ENCODE data around the gene PNCK.

Gene PNCK

DNA sequence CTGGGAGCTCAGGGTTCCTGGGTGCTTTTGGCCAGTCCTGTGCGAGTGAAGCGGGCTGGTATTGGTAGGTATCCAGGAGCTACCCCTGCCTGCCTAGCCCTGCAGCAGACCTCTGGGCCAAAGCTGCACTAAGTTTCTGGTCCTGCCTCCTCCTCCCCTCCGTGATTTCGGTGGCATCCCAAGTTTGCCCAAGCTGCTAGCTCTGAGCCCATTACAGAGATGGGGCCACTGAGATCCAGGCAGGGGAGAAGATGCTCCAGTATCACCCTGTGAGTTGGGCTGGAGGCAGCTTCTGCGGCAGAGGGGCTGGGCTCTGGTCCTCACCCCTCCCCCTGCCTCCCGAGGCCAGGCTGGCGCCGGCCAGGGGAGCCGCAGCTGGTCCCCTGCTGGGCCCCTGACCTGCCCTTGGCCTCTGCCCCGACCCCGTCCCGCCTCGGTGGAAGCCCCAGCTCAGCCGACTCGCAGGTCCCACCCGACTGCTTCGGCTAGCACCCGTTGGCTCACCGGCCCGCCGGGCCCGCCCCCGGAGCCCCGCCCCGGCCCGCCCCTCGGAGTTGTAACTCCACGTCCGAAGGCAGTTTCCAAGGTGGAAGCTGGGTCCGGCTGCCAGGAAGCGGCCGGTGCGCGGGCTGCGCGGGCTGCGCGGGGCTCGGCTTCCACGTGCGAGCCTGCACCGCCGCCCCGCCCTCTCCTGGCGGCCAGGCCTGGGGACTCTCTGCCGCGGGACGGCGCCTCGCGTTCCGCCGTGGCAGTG lies 26.8 kb downstream of the PNCK start, which contains the start of gene DUSP9:
Gene DUSP9, plus strand, starts transcription at position 584 of the 754 bp plus-strand sequence. CDS start 751 bp downstream, outside the sequence.
- H3K4me3 ChIP-seq (ENCODE audit: low read length), result no peak within 1 kb of the TSS
- DNase-seq (ENCODE audit: low read depth, low spot score), result no peak

DNA sequence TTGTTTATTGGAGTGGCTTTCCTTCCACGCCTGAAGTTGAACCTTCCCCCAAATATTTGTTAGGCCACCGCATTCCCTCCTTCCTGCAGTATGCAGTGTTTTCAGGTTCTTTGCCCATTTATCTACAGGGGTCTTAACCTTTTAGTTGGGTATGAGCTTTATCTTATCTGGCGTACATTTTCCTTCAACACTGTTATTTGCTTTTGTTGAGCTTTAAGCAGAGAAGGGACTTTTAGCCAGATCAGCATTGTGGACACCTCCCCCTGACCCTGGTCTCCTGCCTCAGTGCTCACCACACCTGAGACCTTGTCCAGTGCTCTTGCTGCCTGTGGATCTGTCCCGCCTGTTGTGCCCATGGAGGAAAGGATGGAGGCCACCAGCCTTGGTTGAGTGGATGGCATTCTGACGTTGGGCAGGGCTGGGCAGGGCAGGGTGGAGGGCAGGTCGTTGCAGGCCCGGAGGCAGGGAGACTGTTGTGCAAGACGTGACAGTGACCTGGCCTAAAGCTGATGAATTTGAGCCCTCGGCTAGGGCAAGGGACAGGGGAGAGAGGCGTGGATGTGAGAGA lies 27.6 kb downstream of the PNCK start:
- H3K4me3 ChIP-seq (ENCODE audit: low read length), result no peak overlapping the region

DNA sequence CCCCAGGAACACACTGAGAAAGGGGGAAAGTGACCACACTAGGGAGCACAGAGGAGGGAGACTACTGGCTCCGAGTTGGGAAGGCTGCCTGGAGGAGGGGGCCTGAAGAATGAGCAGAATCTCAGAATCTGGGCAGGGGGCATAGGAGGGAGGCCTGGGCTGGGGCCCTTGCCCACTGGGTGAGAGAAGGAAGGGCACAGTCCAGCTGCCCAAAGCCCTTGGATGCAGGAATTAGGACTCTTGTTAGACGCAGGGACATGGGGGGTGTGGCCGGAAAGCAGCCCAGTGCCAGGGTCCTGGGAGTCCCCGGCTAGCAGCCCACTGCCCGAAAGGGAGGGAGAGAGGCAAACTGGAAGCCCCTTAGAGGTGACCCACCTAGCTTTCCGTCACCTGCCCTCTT lies 28.5 kb downstream of the PNCK start:
- no peak overlapping the region for H3K4me3 ChIP-seq (ENCODE audit: low read length)
- DNase-seq (ENCODE audit: low read depth, low spot score), result no peak

More for the DNA sequence above, 27.6 kb downstream of the PNCK start:
- no peak for DNase-seq (ENCODE audit: low read depth, low spot score)

DNA sequence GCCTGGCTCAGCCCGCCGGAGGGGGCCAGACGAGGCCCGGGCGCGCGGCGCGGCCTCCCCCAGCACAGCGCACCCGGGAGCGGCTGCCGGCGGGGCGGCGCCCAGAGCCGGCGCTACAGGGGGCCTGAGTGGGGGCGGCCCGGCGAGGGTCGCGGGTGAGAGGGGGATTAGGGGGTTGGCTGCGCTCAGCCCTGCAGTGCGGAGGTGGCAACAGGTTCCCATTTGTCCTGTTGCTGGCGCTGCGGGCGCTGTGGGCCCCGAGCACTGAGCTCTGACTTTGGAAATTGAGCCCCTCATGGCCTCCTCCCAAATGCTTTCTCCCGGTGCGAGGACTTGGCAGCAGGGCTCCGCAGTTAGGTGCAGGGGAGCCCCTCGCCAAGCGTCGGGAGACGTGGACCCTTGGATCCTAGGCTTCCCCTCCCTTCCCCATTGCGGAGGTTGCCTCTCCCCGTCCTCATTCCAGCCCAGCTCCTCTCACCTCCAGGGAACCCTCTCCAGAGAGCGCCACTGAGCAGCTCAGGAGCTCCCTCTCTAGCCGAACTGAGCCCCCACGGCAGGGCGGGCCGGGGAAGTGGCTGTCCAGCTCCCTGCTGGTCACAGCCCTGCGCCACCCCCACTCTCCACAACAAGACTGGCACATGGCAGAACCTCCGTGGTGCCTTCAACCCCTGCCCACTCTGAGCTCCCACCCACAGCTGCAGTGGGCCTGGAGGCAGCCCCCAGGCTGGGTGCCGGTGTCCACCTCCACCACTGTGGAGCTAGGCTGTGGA lies 29.1 kb downstream of the PNCK start:
- DNase-seq (ENCODE audit: low read depth, low spot score), result no peak
- peak overlapping the region; percentile 13; the same call in 1 of the 2 replicates for H3K4me3 ChIP-seq (ENCODE audit: low read length)

DNA sequence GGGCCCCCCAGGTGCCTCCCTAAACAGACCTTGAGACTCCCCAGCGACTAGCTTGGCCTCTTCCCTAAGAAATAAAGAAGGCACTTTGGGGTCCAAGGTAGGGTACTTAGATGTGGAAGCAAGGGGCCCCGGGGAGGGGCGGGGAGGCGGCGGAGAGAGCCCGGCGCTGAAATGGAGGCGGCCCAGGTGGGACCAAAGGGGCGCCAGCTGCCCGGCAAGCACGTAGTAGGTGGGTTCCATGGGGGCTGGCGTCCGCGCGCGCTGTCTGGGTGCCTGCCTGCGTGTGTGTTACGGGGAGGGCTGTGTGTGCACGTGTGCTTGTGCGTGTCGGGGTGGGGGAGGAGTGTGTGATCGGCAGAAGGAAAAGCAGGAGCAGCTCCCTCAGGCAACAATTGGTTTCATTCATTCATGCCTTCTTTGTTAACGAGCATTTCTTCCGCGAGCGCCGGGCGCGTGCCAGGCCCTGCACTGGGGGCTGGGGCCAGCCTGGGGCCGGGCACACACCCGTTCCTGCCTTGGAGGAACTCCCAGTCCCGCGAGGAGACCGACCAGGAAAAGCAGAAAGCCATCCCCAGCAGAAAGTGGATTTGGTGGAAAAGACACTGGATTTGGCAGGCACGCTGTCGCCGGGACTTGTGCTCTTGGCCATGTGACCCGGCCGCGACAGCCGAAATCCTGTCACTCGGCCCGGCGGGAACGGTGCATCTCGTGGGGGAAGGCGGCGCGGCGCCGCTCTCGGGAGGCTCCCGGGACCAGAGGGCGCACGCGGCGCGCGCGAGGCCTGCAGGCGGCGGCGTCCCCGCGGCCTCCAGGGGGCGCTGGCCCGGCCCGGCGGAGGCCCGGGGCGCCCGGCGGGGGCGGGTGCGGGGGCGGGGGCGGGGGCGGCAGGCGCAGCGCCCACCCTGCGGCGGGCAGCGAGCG lies 29.9 kb downstream of the PNCK start:
- DNase-seq (ENCODE audit: low read depth, low spot score), result no peak
- no peak overlapping the region for H3K4me3 ChIP-seq (ENCODE audit: low read length)

DNA sequence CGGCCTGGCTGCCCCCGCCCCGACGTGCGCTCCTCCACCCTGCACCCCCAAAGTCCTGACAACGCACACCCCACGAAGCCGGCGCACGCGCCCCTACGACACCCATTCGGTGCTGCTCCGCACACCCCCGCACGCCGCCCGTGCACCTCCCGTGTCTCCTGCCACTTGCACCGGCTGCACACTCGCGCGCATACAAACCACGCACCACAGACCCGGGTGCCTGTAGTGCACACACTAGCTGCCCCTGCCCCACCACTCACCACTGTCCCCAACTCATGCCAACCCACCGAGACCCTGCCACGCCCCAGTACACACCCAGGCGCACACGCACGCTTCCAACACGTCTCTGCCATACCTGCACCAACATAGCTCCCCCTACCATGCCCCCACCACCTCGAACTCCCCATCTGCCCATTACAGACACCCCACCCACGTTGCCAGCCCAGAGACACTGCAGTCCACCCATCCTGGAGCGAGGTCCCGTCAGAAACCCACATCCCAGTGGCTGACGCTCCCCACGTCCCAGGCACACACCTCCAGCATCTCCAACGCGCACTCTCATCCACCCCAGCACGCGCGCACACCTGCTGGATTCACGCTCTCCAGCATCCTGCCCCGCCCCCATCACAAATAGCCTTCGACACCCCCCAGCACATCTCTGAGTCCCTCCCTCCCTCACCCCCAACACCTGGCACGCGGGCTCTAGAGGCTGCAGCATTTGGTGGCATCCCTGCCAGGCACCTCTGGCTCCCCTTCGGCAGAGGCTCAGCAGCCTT lies 30.8 kb downstream of the PNCK start:
- H3K4me3 ChIP-seq (ENCODE audit: low read length), result no peak overlapping the region
- DNase-seq (ENCODE audit: low read depth, low spot score), result no peak

DNA sequence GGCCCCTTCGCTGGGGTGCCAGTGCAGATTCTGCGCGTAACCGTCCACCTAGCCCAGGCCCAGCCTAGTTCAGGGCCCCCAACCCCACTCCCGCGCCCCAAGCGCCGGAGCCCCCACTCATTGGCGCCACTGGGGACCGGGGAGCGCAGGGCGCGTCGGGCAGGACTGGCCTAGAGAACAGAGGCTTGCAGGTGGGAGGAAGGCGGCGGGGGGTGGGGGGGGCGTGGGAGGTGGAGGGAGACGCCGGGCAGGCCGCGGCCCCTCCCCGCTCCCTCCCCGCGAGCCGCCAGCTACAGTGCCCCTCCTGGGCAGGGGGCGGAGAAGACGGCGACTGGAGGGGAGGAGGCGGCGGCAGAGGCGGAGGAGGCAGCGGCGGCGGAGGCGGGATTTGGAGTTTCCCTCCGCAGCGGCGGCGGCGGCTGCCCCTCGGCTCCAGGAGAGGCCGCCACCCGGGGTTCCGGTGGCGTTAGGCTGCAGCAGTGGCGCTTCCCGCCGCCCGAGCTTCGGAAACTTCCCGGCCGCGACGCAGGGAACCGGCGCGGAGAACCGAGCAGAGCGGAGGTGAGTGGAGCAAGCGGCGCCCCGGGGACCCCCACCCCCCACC lies 31.5 kb downstream of the PNCK start:
- H3K4me3 ChIP-seq (ENCODE audit: low read length), result no peak overlapping the region
- no peak for DNase-seq (ENCODE audit: low read depth, low spot score)

DNA sequence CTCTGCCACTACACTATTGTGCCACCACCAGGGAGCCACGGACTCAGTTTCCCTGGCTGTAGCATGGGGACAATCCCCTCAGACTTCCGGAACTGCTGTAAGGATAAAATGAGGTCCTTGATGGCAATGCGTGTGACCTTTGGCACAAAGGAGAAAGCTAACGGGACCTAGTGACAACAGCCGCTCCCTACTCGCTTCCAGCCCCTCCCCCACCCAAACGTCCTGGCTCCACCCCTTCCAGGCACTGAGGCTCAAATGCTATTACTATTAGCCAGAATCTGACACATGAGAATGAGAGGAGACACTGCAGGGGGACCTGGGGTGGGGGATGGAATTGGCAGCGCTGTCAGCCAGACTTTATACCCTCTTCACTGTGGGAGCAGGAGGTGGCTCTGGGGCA lies 32.0 kb downstream of the PNCK start:
- DNase-seq (ENCODE audit: low read depth, low spot score), result no peak
- H3K4me3 ChIP-seq (ENCODE audit: low read length), result no peak overlapping the region

DNA sequence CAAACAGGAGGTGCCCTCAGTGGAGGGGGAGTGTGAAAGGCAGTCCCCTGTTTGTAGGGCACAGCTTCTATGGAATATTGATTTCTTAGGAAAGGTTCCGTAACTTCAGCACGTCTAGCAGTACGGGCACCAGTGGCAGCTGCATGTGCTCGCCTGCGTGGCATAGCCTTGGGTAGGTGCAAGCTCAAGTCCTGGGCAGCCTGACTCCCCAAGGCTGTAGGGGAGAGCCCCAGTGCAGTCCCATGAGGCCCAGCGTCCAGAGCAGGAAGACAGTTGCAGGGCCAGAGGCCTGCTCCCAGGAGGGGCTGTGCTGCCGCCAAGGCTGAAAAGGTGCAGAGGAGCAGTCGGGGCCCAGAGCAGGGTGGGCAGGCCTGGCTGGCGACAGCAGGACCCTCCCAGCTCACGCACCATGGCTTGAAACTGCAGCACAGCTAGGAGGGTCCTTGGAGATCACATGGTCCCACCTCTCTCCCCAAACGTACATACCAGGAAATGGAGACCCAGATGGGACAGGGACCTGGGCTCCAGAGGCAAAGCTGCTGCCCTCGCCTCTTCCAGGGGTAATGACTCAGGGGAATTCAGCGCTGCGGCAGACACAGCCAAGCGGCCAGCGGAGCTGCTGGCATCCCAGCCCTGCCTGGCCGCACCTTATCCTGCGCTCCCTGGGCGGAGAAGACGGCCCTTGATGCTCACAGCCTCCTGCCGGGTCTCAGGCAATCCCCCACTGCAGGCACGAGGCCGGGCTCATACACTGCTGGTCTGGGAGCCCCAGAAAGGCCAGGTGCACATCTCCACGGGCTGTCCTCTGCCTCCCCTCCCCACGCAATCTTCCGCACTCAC lies 32.7 kb downstream of the PNCK start:
- no peak for DNase-seq (ENCODE audit: low read depth, low spot score)
- H3K4me3 ChIP-seq (ENCODE audit: low read length), result no peak overlapping the region

DNA sequence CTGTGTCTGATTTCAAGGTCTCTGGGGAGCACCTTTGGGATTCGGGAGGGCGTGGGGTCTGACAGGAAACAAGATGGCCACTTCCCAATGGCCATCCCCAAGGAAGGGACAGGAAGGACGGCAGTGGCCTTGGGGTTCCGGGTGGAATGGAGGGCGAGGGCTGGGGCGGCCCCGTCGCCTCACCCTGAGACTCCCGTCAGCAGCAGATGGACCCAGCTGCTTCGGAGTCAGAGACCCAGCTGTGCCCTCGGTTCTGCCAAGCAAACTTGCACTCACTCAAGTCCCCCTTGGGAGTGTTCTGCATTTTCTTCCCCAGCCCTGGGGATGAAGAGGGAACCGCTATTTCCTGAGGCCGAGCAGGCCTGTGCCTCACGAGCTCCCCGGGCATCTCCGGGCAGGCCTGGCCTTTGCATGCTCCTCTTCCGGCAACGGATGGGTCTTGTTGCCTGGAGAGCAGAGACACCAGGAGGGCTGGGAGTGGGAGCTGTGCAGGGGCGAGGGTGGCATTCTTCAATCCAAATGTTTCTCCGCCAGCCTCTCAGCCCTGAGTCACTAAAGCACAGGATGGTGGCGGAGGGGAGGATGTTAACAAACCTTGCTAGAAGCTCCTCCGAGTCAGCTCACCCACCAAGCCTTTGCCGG lies 33.4 kb downstream of the PNCK start:
- no peak overlapping the region for H3K4me3 ChIP-seq (ENCODE audit: low read length)
- DNase-seq (ENCODE audit: low read depth, low spot score), result no peak

DNA sequence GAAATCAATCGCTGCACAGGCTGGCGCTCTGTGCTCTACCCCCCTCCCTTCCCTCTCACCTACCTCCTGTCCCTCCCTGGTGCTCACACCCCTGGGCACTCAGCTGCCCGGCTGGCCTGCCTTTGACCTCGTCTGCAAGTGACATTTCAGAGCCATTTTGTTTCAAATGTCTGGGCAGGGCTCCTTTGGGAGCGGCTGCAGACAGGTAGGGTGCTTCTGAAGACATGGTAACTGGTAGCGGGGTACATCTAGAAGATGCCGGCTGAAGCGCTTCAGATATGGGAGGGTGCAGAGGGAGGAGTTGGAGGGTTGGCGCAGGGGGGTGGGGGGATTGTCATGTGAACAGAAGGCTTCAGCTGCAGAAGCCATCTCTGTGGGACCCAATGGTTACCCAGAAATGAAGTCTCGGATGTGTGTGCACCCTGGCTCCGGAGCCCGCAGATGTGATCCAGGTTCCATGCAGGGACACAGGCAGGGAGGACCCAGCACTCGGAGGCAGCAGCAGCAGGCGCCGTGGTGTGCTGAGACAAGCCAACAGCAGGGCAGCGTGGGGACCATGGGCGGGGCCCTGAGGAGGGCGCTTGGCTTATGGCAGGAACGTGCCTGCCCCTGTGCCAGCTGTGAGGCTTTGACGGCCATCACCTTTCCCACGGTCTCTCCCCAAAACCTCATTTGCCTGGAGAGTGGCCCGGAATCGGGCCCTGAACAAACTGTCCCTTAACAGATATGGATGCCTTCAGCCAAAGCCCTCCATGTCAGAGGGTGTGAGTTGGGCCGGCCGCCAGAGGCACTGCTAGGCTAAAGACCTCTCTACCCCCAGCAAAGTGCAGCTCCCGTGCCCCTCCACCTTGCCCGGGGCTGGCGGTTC lies 34.2 kb downstream of the PNCK start:
- no peak for DNase-seq (ENCODE audit: low read depth, low spot score)
- H3K4me3 ChIP-seq (ENCODE audit: low read length), result no peak overlapping the region

DNA sequence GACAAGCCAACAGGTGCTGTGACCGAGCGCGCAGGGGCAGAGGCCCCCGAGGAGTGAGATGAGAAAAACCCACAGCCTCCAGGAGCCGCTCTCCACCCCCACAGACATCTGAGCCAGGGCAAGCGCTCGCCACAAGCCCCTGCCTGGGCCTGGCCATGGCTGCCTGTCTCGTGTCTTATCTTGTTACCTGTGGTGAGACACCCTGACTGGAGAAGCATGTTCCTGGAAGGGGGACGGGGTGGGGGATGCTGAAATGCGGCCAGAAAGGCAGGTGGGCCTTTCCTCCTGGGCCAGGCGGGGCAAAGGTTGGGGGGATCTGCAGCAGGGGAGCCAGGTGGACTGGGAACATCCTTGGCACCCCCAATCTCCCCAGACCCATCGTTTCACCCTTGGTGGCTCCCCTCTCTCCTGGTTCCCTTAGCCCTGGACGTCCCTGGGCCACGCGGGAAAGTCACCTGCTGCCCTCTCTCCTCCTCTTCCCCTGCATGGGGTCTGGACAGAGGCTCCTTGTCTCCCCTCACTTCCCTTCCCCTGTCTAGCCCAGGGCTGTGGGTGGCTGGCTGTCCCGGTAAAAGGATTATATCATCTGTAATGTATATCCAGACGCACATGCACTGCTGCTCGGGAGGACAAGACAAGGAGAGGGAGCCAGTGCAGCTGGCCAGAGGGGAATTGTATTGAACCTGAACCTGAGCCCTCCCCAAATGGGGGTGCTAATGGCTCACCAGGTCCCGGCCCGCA lies 35.0 kb downstream of the PNCK start:
- peak; percentile 20 for DNase-seq (ENCODE audit: low read depth, low spot score)

DNA sequence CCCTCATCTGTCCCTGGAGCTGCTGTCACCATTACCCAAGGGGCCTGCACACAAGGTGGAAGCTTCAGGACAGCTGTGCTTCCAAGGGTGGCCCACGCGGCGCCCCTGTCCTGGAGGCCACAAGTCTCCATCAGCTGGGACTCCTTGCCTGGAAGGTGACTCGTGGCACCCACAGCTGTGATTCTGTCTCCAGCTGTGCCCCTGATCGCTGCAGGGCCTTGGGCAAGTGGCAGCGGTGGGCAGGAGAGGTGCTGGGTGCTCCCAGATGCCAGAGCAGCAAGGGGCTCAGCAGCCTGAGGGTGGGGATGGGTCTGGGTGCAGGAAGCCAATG lies 35.6 kb downstream of the PNCK start:
- H3K4me3 ChIP-seq (ENCODE audit: low read length), result no peak overlapping the region
- DNase-seq (ENCODE audit: low read depth, low spot score), result no peak

More for the DNA sequence above, 35.0 kb downstream of the PNCK start:
- H3K4me3 ChIP-seq (ENCODE audit: low read length), result no peak overlapping the region

DNA sequence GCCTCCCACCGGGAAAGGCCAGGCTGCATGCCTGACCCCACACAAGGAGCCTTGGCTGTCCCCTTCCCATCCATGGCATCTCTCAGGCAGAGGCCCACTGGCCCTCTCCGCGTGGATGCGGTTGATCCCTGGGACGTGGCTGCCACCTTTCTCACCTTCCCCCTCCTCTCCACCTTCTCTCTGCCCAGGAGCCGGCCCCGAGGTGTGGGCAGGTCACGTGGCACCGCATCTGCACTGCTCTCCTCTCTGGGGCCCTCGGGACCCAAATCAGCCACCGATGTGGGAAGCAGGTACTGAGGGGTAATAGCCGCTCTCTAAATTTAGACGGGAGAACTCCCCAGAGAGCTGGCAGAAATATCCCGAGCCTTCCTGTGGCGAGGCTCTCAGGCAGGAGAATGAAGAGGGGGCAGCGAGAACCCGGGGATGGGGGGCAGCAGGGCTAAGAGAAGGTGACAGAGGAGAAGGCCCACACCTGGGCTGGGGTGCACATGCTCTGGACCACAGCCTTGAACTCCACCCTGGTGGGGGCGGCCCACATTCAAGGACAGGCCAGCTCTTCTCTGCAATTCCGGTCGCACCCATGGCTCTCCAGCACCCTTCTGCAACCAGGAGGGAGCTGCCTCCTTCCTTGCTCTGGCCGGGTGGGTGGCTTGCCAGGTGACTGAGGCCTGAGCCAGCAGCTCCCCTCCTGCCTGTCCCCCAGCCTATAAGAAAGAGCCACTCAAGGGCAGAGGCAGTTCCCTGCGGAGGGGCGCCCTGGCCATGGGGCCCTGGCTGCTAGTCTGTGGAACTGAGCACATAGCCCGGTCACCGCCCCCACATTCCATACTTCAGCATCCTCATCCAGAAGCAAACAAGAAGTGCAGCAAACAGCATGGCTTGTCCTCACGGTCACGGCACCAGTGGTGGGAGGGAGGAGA lies 36.2 kb downstream of the PNCK start:
- no peak for DNase-seq (ENCODE audit: low read depth, low spot score)
- H3K4me3 ChIP-seq (ENCODE audit: low read length), result no peak overlapping the region

All from Jurkat, Clone E6-1 (cell line).